Measurements from ENCODE around the gene C1GALT1.

The C1GALT1 gene

DNA sequence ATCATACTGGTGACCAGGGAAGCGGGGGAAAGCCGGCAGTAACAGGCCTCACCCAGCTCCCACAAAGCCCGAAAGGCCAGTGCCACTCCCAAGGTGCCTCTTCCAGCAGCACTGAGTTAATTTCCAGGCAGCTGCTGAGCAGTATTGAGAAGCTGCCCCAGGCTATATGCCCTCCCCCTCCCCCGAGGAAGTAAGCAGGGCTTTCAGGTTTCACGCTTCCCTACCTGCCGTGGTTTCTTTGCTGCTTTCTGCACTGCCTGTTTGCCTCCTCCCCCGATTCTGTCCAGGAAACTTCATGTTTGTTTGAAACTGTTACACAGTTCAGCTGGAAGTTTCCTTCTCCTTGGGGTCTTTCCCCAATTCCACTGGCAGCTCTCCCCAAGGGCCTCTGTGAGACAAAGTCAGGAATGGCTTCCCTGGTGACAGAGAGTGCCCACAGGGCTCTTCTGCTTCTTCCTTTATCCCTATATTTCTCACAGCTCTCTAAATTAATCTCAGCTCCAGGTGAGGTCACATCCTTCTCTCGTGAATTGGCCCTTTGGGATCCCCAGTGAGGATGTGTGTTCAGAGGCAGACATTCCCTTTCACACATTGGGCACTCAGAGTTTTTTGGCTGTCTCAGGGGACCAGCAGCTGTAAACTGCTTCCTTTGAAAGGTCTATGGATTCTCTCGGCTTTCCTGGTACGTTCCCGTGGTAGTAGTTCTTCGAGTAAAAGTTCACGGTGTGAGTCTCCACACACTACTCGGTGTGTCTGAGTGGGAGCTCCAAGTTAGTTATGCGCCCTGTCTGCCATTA is 19.4 kb downstream of the C1GALT1 start:
- no peak for DNase-seq (ENCODE audit: low spot score)

DNA sequence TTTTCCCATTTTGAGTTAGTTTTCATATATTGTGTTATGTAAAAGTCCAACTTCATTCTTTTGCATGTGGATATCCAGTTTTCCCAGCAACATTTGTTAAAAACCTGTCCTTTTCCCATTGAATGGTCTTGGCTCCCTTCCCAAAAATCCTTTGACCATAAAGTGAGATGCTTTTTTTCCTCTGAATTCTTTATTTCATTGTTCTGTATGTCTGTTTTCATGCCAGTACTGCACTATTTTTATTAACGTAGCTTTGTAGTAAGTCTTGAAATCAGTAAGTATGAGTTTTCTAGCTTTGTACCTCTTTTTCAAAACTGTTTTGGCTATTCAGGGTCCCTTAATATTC is 20.0 kb downstream of the C1GALT1 start:
- DNase-seq (ENCODE audit: low spot score): no peak

DNA sequence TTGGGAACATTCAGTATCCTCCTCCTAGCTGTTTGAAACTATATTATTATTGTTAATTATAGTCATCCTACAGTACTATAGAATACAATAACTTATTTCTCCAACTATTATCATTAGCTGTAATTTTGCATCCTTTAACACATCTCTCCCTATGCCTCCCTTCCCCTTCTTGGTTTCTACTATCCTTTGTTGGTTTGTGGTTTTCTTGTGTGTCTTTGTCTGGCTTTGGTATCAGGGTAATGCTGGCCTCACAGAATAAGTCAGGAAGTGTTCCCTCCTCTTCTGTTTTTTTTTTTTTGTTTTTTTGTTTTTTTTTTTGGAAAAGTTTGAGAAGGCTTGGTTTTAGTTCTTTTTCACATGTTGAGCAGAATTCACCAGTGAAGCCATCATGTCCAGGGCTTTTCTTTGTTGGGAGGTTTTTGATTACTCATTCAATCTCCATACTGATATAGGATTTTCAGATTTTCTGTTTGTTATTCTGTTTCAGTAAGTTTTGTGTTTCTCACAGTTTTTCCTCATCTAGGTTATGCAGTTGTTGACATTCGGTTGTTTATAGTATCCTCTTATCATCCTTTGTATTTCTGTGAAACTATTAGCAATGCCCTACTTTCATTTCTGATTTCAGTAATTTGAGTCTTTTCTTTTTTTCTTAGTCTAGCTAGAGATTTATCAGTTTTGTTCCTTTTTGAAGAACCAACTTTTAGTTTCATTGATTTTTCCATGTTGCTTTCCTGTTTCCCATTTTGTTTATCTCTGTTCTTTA is 21.6 kb downstream of the C1GALT1 start:
- DNase-seq (ENCODE audit: low spot score): no peak

DNA sequence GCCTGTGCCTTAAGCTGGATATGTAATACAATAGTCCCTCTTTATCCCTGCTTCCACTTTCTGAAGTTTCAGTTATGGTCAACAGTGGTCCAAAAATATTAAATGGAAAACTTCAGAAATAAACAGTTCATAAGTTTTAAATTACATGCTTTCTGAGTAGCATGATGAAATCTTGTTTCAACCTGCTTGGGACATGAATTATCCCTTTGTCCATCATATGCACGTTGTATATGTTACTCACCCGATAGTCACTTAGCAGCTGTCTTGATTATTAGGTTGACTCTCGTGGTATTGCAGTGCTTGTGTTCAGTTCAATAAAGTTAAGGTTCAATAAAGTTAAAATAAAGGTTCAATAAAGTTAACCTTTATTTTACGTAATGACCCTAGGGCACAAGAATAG is 25.5 kb downstream of the C1GALT1 start:
- no peak for DNase-seq (ENCODE audit: low spot score)

GRCh38 chr7:7208520-7208919 is 26.2 kb downstream of the C1GALT1 start:
- no peak for DNase-seq (ENCODE audit: low spot score)

DNA sequence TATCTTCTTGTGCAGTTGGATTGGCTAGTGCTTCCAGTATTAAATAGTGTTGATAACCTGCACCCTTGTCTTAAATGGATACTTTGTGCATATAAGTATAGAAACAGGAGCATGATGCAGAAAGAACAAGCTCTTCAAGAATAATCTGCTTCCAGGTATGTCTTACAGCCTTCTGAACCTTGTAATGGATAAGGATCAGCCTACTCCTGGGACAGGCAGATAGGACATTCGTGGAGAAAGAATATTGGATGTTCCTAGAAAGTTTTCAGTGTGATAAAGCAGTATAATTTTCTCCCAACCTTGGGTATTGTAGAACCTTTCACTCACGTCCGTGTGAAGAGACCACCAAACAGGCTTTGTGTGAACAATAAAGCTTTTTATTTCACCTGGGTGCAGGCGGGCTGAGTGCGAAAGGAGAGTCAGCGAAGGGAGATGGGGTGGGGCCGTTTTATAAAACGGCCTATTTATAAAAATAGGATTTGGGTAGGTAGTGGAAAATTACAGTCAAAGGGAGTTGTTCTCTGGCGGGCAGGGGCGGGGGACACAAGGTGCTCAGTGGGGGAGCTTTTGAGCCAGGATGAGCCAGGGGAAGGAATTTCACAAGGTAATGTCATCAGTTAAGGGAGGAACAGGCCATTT is 27.2 kb downstream of the C1GALT1 start:
- no peak for DNase-seq (ENCODE audit: low spot score)

- DNase-seq (ENCODE audit: low spot score): no peak
Observed at GRCh38 chr7:7210475-7211237, 28.3 kb downstream of the C1GALT1 start.

DNA sequence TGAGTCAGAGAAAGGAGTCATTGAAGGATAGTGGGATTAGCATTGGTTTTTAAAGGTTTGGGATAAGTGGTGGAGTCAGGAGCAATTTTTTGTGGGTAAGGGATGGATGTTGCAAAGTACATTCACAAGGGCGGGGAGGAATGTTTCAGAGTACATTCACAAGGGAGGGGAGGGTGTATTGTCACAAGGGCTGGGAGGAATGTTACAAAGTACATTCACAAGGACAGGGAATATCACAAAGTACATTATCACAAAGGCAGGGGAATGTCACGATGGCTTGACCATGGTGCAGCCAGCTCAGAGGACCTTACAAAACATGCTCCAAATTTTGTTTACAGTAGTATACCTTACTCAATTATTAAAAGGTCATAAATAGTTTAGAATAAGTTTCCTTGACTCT is 30.3 kb downstream of the C1GALT1 start:
- DNase-seq (ENCODE audit: low spot score): no peak

GRCh38 chr7:7214398-7215347 is 32.3 kb downstream of the C1GALT1 start:
- no peak for DNase-seq (ENCODE audit: low spot score)

DNA sequence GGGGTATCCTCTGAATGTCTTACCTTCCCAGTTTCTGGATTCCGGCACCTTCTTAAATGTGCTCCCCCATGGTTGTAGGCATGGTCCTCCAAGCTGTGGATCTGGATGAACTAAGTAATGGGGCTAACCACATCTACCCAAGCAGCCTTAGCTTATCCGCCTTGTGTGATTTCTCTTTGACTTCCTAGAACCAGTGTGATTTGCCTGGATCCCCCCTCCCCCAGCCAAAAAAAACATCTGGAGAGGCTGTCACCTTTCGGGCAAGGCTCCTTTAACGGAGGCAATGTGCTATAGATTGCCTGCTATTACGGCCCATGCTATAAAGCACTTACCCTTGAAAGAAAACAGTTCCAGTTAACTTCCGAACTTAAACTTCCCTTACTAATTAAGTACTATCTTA is 33.9 kb downstream of the C1GALT1 start:
- no peak for DNase-seq (ENCODE audit: low spot score)

GRCh38 chr7:7219216-7219615 is 36.9 kb downstream of the C1GALT1 start:
- DNase-seq (ENCODE audit: low spot score): no peak

GRCh38 chr7:7220821-7221220 is 38.5 kb downstream of the C1GALT1 start:
- no peak for DNase-seq (ENCODE audit: low spot score)

DNA sequence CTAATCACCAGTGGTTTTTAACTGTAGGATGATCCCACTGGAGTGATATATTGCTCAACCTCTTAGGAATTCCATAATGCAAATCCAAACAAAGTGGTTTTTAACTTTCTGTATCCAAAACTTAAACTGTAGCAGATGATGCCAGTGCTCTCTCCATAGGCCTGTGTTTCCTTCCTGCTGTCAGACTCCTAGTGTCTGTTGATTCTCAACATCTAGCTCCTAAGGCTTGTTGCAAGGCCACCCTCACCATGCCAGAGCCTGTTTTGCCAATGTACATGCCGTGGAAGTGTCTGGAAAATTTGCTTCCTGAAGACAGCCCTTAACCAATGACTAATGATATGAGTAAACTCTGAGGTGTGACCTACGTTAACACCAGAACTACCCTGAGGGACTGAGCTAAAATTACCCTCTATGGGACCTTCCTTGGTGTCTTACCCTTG is 39.3 kb downstream of the C1GALT1 start:
- DNase-seq (ENCODE audit: low spot score): no peak

- no peak for DNase-seq (ENCODE audit: low spot score)
Observed at GRCh38 chr7:7223250-7223649, 40.9 kb downstream of the C1GALT1 start.

GRCh38 chr7:7226407-7226806 is 44.1 kb downstream of the C1GALT1 start:
- no peak for DNase-seq (ENCODE audit: low spot score)

DNA sequence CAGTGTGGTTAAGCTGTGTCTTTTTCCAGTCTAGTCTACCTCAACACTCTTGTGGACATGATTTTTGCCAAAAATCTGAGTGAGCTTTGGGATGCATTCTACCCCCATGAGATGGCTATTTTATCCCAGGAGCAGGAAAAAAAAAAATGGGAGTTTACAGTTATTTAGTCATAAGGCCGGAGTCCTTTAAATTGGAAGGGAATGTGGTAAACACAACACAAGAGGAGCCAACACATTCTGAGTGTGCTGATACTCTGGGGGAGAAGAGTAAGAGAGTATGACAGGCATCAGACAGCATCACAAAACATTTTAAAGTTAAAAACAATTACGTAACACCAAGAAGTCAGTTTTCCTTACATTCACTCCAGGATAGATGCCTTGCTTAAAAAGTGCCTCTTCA is 46.1 kb downstream of the C1GALT1 start:
- no peak for DNase-seq (ENCODE audit: low spot score)

DNA sequence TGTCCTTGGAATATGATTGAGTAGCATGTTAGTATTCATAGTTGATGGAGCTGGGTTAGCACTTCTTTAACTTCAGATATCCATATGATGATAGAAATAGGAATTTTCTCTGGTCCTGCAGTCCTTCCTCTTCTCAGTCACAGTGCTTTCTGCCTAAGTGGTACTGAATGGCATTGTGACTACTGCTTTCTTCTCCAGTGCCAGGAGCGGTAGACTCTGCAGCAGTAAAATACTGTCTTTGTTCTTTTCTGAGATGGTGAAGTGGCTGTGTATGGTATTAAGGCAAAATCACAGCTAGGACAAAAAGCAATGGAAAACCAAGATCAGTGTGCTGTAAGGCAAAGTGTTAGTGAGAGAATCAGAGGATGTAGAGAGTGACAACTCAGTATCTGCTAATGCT is 46.6 kb downstream of the C1GALT1 start:
- no peak for DNase-seq (ENCODE audit: low spot score)

- DNase-seq (ENCODE audit: low spot score): no peak
Observed at GRCh38 chr7:7231000-7231399, 48.7 kb downstream of the C1GALT1 start.

DNA sequence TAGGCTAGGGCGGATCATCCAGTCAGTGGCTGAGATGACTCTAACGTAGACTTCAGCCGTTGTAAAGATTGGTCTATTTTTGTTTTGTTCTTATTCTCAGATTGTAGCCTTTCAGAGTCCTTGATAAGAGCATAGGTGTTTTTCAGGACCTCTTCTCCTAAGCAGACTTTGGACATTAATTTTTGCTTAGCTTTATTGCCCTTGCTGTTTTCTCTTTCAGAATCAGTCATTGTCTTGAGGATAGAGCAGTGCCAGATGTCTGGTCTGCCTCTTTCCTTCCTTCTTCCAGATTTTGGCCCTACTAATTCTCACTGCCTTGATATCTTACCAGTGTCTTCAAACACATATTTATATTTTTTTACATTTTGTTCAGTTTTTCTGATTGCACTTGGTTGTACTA is 49.5 kb downstream of the C1GALT1 start:
- DNase-seq (ENCODE audit: low spot score): no peak

GRCh38 chr7:7235347-7235746 is 53.0 kb downstream of the C1GALT1 start:
- no peak for DNase-seq (ENCODE audit: low spot score)

DNA sequence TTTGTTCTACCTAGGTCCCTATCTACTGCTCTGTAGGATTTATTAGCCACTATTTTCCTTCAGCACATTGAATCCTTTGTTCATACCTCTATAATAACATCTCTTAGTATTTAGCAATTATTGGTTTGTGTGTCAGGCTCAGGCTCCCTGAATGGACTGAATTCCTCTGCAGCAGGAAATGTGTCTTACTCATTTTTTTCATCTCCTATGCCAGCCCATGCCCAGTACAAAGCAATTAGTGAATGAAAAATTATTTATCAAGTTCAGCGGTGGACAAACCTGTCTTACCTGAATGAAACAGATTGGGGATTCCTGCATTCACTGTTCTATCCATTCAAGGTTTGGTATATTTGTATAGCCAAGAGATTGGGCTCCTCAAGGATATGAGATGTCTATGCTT is 53.7 kb downstream of the C1GALT1 start:
- DNase-seq (ENCODE audit: low spot score): no peak

All from D341Med (cell line).